GM12878 (cell line): Measurements from ENCODE around the gene SLC25A20. TPM values are rescaled to one million over a fixed set of nuclear protein-coding genes. Genes with fewer than 3 reads are reported as not detected.

ENCODE experiments used
- ATAC-seq: fragments of 200-7000 bp; cut with Tn5 transposase; 3 replicates; pipeline ENCODE4 v1.9.1; 2020; ENCODE audit warnings: mild to moderate bottlenecking, moderate library complexity
- BruUV-seq: library from RNA; stranded (reverse); fragments of 400-500 nt; replicated peaks from 2 replicates; lab custom pipeline; 2021; lab: Mats Ljungman, UMichigan
- CTCF ChIA-PET: fragments of 300-600 bp; sonication (Branson Sonifier 250); formaldehyde crosslinking; extraction: SDS; loops from one replicate; lab custom pipeline; 2021; ENCODE audit warnings: inconsistent platforms; lab: Yijun Ruan, JAX
- POLR2A ChIA-PET: fragments of 350-600 bp; formaldehyde crosslinking; extraction: SDS; loops from one replicate; lab custom pipeline; 2021; ENCODE audit warnings: inconsistent platforms; lab: Charles Lee
- RAD21 ChIA-PET: fragments of 300-600 bp; sonication (Branson Sonifier 250); formaldehyde crosslinking; loops from one replicate; lab custom pipeline; 2023; ENCODE audit warnings: antibody characterized with exemption; ENCODE audit not compliant: unreplicated experiment; lab: Charles Lee
- SMC1A ChIA-PET: fragments of 300-600 bp; sonication (Branson Sonifier 250); formaldehyde crosslinking; loops from one replicate; lab custom pipeline; 2023; ENCODE audit not compliant: unreplicated experiment, uncharacterized antibody; lab: Charles Lee
- DNase-seq: peaks from one replicate; pipeline ENCODE4 v3.0.0-alpha.2; 2011; ENCODE audit warnings: low read depth, low spot score
- FAIRE-seq: peaks from 3 replicates; lab custom pipeline; 2011; peaks lifted over from hg19 to GRCh38; lab: Jason Lieb, UNC
- H2AFZ ChIP-seq: 2 replicates; pipeline ENCODE4 v1.6.0; 2011; ENCODE audit warnings: low read depth, low read length, control low read depth; ENCODE audit not compliant: control insufficient read depth
- H3K27ac ChIP-seq: 2 replicates; pipeline ENCODE4 v1.5.1; 2011; ENCODE audit warnings: control low read depth; ENCODE audit not compliant: control insufficient read depth, insufficient read depth
- H3K27me3 ChIP-seq, 2 experiments: replicated peaks in 1 of 2; 2 replicates each; pipeline versions ENCODE4 v1.6.0 to v1.6.1; 2011; ENCODE audit warnings: low read length in 1 of 2; ENCODE audit not compliant: control insufficient read depth in 2 of 2, insufficient read depth in 2 of 2
- H3K36me3 ChIP-seq, 2 experiments: 2 replicates each; pipeline ENCODE4 v1.5.1; 2011; ENCODE audit warnings: low read length in 1 of 2; ENCODE audit not compliant: control insufficient read depth in 2 of 2, insufficient read depth in 2 of 2
- H3K4me1 ChIP-seq: 2 replicates; pipeline ENCODE4 v1.6.1; 2011; ENCODE audit warnings: mild to moderate bottlenecking, low read length, moderate library complexity, mixed read lengths; ENCODE audit not compliant: control insufficient read depth, insufficient read depth
- H3K4me2 ChIP-seq: 2 replicates; pipeline ENCODE4 v1.6.0; 2011; ENCODE audit warnings: control low read depth; ENCODE audit not compliant: control insufficient read depth, insufficient read depth
- H3K4me3 ChIP-seq: fragments of 200-600 bp; sonication (generic); 2 replicates; pipeline ENCODE4 v1.5.1; 2016
- H3K79me2 ChIP-seq: 2 replicates; pipeline ENCODE4 v1.6.0; 2011; ENCODE audit warnings: low read length; ENCODE audit not compliant: control insufficient read depth, insufficient read depth
- H3K9ac ChIP-seq: 2 replicates; pipeline ENCODE4 v1.8.0; 2011; ENCODE audit warnings: low read length, control low read depth, mixed read lengths; ENCODE audit not compliant: control insufficient read depth, insufficient read depth
- H3K9me3 ChIP-seq: replicated peaks from 3 replicates; pipeline ENCODE4 v1.5.1; 2011; ENCODE audit warnings: mild to moderate bottlenecking, low read length; ENCODE audit not compliant: control insufficient read depth, insufficient read depth
- H4K20me1 ChIP-seq: 2 replicates; pipeline ENCODE4 v1.6.0; 2011; ENCODE audit not compliant: control insufficient read depth, insufficient read depth
- BCL11A ChIP-seq: IDR thresholded peaks from 2 replicates; pipeline ENCODE4 v1.6.1; 2011; ENCODE audit warnings: low read depth, low read length
- CHD4 ChIP-seq: fragments of 200-600 bp; sonication (generic); IDR thresholded peaks from 2 replicates; pipeline ENCODE4 v1.6.1; 2016; ENCODE audit warnings: mild to moderate bottlenecking
- CREM ChIP-seq: IDR thresholded peaks from 2 replicates; pipeline ENCODE4 v1.6.1; 2014; ENCODE audit warnings: antibody characterized with exemption, low read depth
- EZH2 ChIP-seq: IDR thresholded peaks from 2 replicates; pipeline ENCODE4 v1.6.1; 2012; ENCODE audit warnings: low read depth, mild to moderate bottlenecking, control low read depth, inconsistent platforms, low read length, borderline replicate concordance; ENCODE audit not compliant: control insufficient read depth
- RB1 ChIP-seq: fragments of 450-650 bp; formaldehyde crosslinking; IDR thresholded peaks from 2 replicates; pipeline ENCODE4 v1.6.1; 2017; ENCODE audit warnings: mild to moderate bottlenecking, borderline replicate concordance
- SMAD1 ChIP-seq: fragments of 450-650 bp; IDR thresholded peaks from 2 replicates; pipeline ENCODE4 v1.6.1; 2018; ENCODE audit warnings: mild to moderate bottlenecking, low read depth; ENCODE audit not compliant: partially characterized antibody
- SMC3 ChIP-seq: IDR thresholded peaks from 2 replicates; pipeline ENCODE4 v1.6.1; 2011; ENCODE audit warnings: low read length, improper control_type of control experiment, borderline replicate concordance
- ZNF384 ChIP-seq: IDR thresholded peaks from 2 replicates; pipeline ENCODE4 v1.6.1; 2012; ENCODE audit warnings: low read depth, mild to moderate bottlenecking, low read length, improper control_type of control experiment, borderline replicate concordance
- WGBS: methylation state at CpG from one replicate; pipeline ENCODE4 v1.1.6; 2016; ENCODE audit warnings: low lambda C conversion rate; ENCODE audit not compliant: insufficient replicate concordance, insufficient coverage; ENCODE audit errors: missing lambda C conversion rate; 5-methylcytosine and 5-hydroxymethylcytosine counted together
- in situ Hi-C: fragments of 300-500 bp; cut with MboI; formaldehyde crosslinking; loops from 9 replicates; pipeline ENCODE4 v1.14.3; 2018; ENCODE audit warnings: mixed read lengths
- intact Hi-C: fragments of 100-400 bp; cut with micrococcal nuclease; formaldehyde crosslinking; loops from one replicate; pipeline ENCODE4 v1.14.2; 2022; ENCODE audit not compliant: unreplicated experiment
- polyA plus RNA-seq, 11 experiments: library from polyadenylated mRNA; depleted of rRNA in 4 of 11; unstranded in 6 of 11; stranded (reverse) in 5 of 11; fragments of >200 nt; fragmentation: Nextera tagmentation in 4 of 11; fragmentation: Illumina TruSeq in 1 of 11; extraction: Ambion mirVana in 4 of 11; extraction: Trizol in 1 of 11; gene quantifications; 1 replicate in 1 of 11; 2 replicates in 10 of 11; pipeline versions ENCODE4 v1.2.1 to v1.2.3, GENCODE V29; 2011 to 2016; ENCODE audit warnings: inconsistent platforms in 2 of 11, missing spikeins in 2 of 11, low read depth in 1 of 11
- total RNA-seq, 4 experiments: library from RNA; depleted of rRNA in 3 of 4; stranded (reverse); fragments of >200 nt in 3 of 4; fragmentation: Illumina TruSeq in 1 of 4; extraction: Trizol in 1 of 4; gene quantifications; 2 replicates each; pipeline versions ENCODE4 v1.2.1 to v1.2.3, GENCODE V29; 2013 to 2021
- TF ChIP-seq, protein P1 (sequence below): IDR thresholded peaks from 2 replicates; pipeline ENCODE4 v1.6.1; 2012; ENCODE audit warnings: mild to moderate bottlenecking, low read depth, low read length
- TF ChIP-seq, protein P2 (sequence below): fragments of 450-650 bp; IDR thresholded peaks from 2 replicates; pipeline ENCODE4 v1.6.1; 2018; ENCODE audit warnings: borderline replicate concordance, mild to moderate bottlenecking; ENCODE audit not compliant: partially characterized antibody
- TF ChIP-seq, protein P3 (sequence below): IDR thresholded peaks from 2 replicates; pipeline ENCODE4 v1.6.1; 2011; ENCODE audit warnings: low read depth, mild to moderate bottlenecking, low read length, moderate library complexity, borderline replicate concordance; ENCODE audit errors: extremely low read depth

SLC25A20 gene
- total and polyA plus RNA-seq, 10 of the 15 experiments (the other 5 are each of a cell fraction or from before 2014, with no cell fraction given) = 12.9 to 38.6 (median 22.1) TPM

- TF ChIP-seq, protein P1, sequence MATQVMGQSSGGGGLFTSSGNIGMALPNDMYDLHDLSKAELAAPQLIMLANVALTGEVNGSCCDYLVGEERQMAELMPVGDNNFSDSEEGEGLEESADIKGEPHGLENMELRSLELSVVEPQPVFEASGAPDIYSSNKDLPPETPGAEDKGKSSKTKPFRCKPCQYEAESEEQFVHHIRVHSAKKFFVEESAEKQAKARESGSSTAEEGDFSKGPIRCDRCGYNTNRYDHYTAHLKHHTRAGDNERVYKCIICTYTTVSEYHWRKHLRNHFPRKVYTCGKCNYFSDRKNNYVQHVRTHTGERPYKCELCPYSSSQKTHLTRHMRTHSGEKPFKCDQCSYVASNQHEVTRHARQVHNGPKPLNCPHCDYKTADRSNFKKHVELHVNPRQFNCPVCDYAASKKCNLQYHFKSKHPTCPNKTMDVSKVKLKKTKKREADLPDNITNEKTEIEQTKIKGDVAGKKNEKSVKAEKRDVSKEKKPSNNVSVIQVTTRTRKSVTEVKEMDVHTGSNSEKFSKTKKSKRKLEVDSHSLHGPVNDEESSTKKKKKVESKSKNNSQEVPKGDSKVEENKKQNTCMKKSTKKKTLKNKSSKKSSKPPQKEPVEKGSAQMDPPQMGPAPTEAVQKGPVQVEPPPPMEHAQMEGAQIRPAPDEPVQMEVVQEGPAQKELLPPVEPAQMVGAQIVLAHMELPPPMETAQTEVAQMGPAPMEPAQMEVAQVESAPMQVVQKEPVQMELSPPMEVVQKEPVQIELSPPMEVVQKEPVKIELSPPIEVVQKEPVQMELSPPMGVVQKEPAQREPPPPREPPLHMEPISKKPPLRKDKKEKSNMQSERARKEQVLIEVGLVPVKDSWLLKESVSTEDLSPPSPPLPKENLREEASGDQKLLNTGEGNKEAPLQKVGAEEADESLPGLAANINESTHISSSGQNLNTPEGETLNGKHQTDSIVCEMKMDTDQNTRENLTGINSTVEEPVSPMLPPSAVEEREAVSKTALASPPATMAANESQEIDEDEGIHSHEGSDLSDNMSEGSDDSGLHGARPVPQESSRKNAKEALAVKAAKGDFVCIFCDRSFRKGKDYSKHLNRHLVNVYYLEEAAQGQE = no peak
- TF ChIP-seq EZH2 = no peak
- TF ChIP-seq RB1 = no peak
- TF ChIP-seq, protein P2, sequence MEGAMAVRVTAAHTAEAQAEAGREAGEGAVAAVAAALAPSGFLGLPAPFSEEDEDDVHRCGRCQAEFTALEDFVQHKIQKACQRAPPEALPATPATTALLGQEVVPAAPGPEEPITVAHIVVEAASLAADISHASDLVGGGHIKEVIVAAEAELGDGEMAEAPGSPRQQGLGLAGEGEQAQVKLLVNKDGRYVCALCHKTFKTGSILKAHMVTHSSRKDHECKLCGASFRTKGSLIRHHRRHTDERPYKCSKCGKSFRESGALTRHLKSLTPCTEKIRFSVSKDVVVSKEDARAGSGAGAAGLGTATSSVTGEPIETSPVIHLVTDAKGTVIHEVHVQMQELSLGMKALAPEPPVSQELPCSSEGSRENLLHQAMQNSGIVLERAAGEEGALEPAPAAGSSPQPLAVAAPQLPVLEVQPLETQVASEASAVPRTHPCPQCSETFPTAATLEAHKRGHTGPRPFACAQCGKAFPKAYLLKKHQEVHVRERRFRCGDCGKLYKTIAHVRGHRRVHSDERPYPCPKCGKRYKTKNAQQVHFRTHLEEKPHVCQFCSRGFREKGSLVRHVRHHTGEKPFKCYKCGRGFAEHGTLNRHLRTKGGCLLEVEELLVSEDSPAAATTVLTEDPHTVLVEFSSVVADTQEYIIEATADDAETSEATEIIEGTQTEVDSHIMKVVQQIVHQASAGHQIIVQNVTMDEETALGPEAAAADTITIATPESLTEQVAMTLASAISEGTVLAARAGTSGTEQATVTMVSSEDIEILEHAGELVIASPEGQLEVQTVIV = no peak
Measured at GRCh38 chr3:48894516-48894915, 4.2 kb downstream of the SLC25A20 start (continued).

DNA sequence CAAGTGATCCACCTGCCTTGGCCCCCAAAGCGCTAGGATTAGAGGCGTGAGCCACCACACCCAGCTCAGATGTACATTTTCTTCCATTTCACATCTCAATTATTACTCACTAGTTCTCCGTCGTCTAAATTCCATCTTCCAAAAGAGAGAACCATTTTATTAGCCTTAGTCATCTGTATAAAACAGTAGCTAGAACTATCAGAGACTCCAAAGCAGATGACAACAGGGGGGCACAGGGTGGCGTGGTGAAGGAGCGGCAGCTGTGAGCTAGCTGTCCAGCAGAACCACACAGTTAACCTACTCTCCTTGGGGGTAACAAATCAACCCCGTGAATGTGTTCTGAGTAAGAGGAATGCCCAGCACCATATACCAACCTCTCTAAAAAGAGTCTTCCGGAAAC, 7.1 kb downstream of the SLC25A20 start:
- Histone ChIP-seq H3K4me3 (no peak overlapping the region), H2AFZ (no peak overlapping the region), H3K36me3 (no peaks in the 10 kb centered on the region), H3K27me3 (no peaks in the 10 kb centered on the region), H3K4me2 (no peak overlapping the region), H4K20me1 (no peaks in the 10 kb centered on the region), H3K9me3 (no peaks in the 10 kb centered on the region), H3K4me1 (0 out of 2 replicates have a peak, but pooled peaks cover under 1% of the 10 kb centered on the region), H3K27ac (no peak overlapping the region), H3K9ac (no peak overlapping the region), H3K79me2 (no peaks in the 10 kb centered on the region)
- ATAC-seq = no peak
- ChIA-PET RAD21 (no interaction called here), SMC1A (no interaction called here), POLR2A (no interaction called here), CTCF (no interaction called here)
- intact Hi-C loops (no loop called here), in situ Hi-C loops (no loop called here)
- no peak for FAIRE-seq
- BruUV-seq = no TSS peak
- no peak for DNase-seq
- WGBS = 98% methylated on average over 8 of the region's 8 CpGs
- TF ChIP-seq, protein P3, sequence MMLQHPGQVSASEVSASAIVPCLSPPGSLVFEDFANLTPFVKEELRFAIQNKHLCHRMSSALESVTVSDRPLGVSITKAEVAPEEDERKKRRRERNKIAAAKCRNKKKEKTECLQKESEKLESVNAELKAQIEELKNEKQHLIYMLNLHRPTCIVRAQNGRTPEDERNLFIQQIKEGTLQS = no peak
- TF ChIP-seq CREM = no peak
- TF ChIP-seq BCL11A = no peak
- TF ChIP-seq SMC3 = no peak
- no peak for TF ChIP-seq ZNF384
- no peak for TF ChIP-seq SMAD1
- TF ChIP-seq, protein P2 = no peak
- no peak for TF ChIP-seq CHD4
